Measurements from ENCODE around the gene OSBPL10.
"Not testable (repeated sequence)": the region's sequence is repeated elsewhere in the genome, so short reads cannot be mapped to it uniquely, and the experiment has no call there.

Gene OSBPL10

GRCh38 chr3:31862666-31863279 is 118.3 kb downstream of the OSBPL10 start:
- no peak overlapping the region for H3K4me3 ChIP-seq (ENCODE audit: low read length)
- WGBS (ENCODE audit: insufficient coverage, insufficient read length) = no CpG with 5 or more reads among the region's 2 CpGs
- H3K4me1 ChIP-seq (ENCODE audit: control insufficient read depth, insufficient read depth, low read length) = peaks cover 3% of the 10 kb centered on the region
- H3K27ac ChIP-seq (ENCODE audit: low read length) = no peak overlapping the region
- H3K36me3 ChIP-seq (ENCODE audit: control insufficient read depth, insufficient read depth, low read length) = peaks cover 4% of the 10 kb centered on the region; the same call in 1 of the 2 replicates
- H3K27me3 ChIP-seq (ENCODE audit: control insufficient read depth, insufficient read depth, low read length) = no peaks in the 10 kb centered on the region
- H3K9me3 ChIP-seq (ENCODE audit: control insufficient read depth, insufficient read depth, low read length) = peaks cover 1% of the 10 kb centered on the region; the same call in 1 of the 2 replicates
- DNase-seq (ENCODE audit: low read depth, low spot score) = no peak

- Histone ChIP-seq H3K4me1 (ENCODE audit: control insufficient read depth, insufficient read depth, low read length) (peaks cover 2% of the 10 kb centered on the region; the same call in 1 of the 2 replicates), H3K27me3 (ENCODE audit: control insufficient read depth, insufficient read depth, low read length) (no peaks in the 10 kb centered on the region), H3K27ac (ENCODE audit: low read length) (no peak overlapping the region), H3K9me3 (ENCODE audit: control insufficient read depth, insufficient read depth, low read length) (peaks cover 1% of the 10 kb centered on the region; the same call in 1 of the 2 replicates), H3K36me3 (ENCODE audit: control insufficient read depth, insufficient read depth, low read length) (peaks cover 4% of the 10 kb centered on the region; the same call in 1 of the 2 replicates), H3K4me3 (ENCODE audit: low read length) (no peak overlapping the region)
- WGBS (ENCODE audit: insufficient coverage, insufficient read length) = 100% methylated on average over 1 of the region's 5 CpGs
- DNase-seq (ENCODE audit: low read depth, low spot score) = no peak
These were observed 119.2 kb downstream of the OSBPL10 start for GRCh38 chr3:31861826-31862225.

- DNase-seq (ENCODE audit: low read depth, low spot score); H3K27me3 ChIP-seq (ENCODE audit: control insufficient read depth, insufficient read depth, low read length); H3K9me3 ChIP-seq (ENCODE audit: control insufficient read depth, insufficient read depth, low read length); H3K27ac ChIP-seq (ENCODE audit: low read length); H3K36me3 ChIP-seq (ENCODE audit: control insufficient read depth, insufficient read depth, low read length); H3K4me3 ChIP-seq (ENCODE audit: low read length); H3K4me1 ChIP-seq (ENCODE audit: control insufficient read depth, insufficient read depth, low read length): not testable (repeated sequence)
- WGBS (ENCODE audit: insufficient coverage, insufficient read length) = no CpG with 5 or more reads among the region's 4 CpGs
These were observed 120.4 kb downstream of the OSBPL10 start for GRCh38 chr3:31860642-31861041.

- Histone ChIP-seq H3K4me1 (ENCODE audit: control insufficient read depth, insufficient read depth, low read length) (no peaks in the 10 kb centered on the region; the same call in 1 of the 2 replicates), H3K27me3 (ENCODE audit: control insufficient read depth, insufficient read depth, low read length) (no peaks in the 10 kb centered on the region), H3K27ac (ENCODE audit: low read length) (no peak overlapping the region), H3K9me3 (ENCODE audit: control insufficient read depth, insufficient read depth, low read length) (no peaks in the 10 kb centered on the region), H3K4me3 (ENCODE audit: low read length) (no peak overlapping the region), H3K36me3 (ENCODE audit: control insufficient read depth, insufficient read depth, low read length) (no peaks in the 10 kb centered on the region; the same call in 1 of the 2 replicates)
- WGBS (ENCODE audit: insufficient coverage, insufficient read length) = no CpG with 5 or more reads among the region's 6 CpGs
- DNase-seq (ENCODE audit: low read depth, low spot score) = no peak
These were observed 121.8 kb downstream of the OSBPL10 start for GRCh38 chr3:31859245-31859644.

GRCh38 chr3:31858439-31858838 is 122.6 kb downstream of the OSBPL10 start:
- DNase-seq (ENCODE audit: low read depth, low spot score) = no peak
- Histone ChIP-seq H3K27me3 (ENCODE audit: control insufficient read depth, insufficient read depth, low read length) (no peaks in the 10 kb centered on the region), H3K9me3 (ENCODE audit: control insufficient read depth, insufficient read depth, low read length) (no peaks in the 10 kb centered on the region), H3K4me3 (ENCODE audit: low read length) (no peak overlapping the region), H3K36me3 (ENCODE audit: control insufficient read depth, insufficient read depth, low read length) (no peaks in the 10 kb centered on the region; the same call in 1 of the 2 replicates), H3K27ac (ENCODE audit: low read length) (no peak overlapping the region), H3K4me1 (ENCODE audit: control insufficient read depth, insufficient read depth, low read length) (peaks cover 1% of the 10 kb centered on the region; the same call in 1 of the 2 replicates)
- no CpG with 5 or more reads among the region's 3 CpGs for WGBS (ENCODE audit: insufficient coverage, insufficient read length)

- Histone ChIP-seq H3K4me3 (ENCODE audit: low read length) (no peak overlapping the region), H3K9me3 (ENCODE audit: control insufficient read depth, insufficient read depth, low read length) (no peaks in the 10 kb centered on the region), H3K4me1 (ENCODE audit: control insufficient read depth, insufficient read depth, low read length) (peaks cover 8% of the 10 kb centered on the region), H3K36me3 (ENCODE audit: control insufficient read depth, insufficient read depth, low read length) (peaks cover 2% of the 10 kb centered on the region; the same call in 1 of the 2 replicates), H3K27ac (ENCODE audit: low read length) (no peak overlapping the region), H3K27me3 (ENCODE audit: control insufficient read depth, insufficient read depth, low read length) (no peaks in the 10 kb centered on the region)
- DNase-seq (ENCODE audit: low read depth, low spot score) = no peak
- no CpG with 5 or more reads among the region's 3 CpGs for WGBS (ENCODE audit: insufficient coverage, insufficient read length)
These were observed 127.5 kb downstream of the OSBPL10 start for GRCh38 chr3:31853580-31853979.

- H3K9me3 ChIP-seq (ENCODE audit: control insufficient read depth, insufficient read depth, low read length) = no peaks in the 10 kb centered on the region
- H3K27ac ChIP-seq (ENCODE audit: low read length) = no peak overlapping the region
- no peak overlapping the region for H3K4me3 ChIP-seq (ENCODE audit: low read length)
- no CpG with 5 or more reads among the region's 10 CpGs for WGBS (ENCODE audit: insufficient coverage, insufficient read length)
- no peak for DNase-seq (ENCODE audit: low read depth, low spot score)
- peaks cover 8% of the 10 kb centered on the region; the same call in 1 of the 2 replicates for H3K4me1 ChIP-seq (ENCODE audit: control insufficient read depth, insufficient read depth, low read length)
- peaks cover 2% of the 10 kb centered on the region; the same call in 1 of the 2 replicates for H3K36me3 ChIP-seq (ENCODE audit: control insufficient read depth, insufficient read depth, low read length)
- no peaks in the 10 kb centered on the region for H3K27me3 ChIP-seq (ENCODE audit: control insufficient read depth, insufficient read depth, low read length)
These were observed 129.8 kb downstream of the OSBPL10 start for GRCh38 chr3:31851278-31851677.

GRCh38 chr3:31848911-31849310 is 132.2 kb downstream of the OSBPL10 start:
- DNase-seq (ENCODE audit: low read depth, low spot score) = no peak
- Histone ChIP-seq H3K4me1 (ENCODE audit: control insufficient read depth, insufficient read depth, low read length) (peaks cover 8% of the 10 kb centered on the region; the same call in 1 of the 2 replicates), H3K9me3 (ENCODE audit: control insufficient read depth, insufficient read depth, low read length) (no peaks in the 10 kb centered on the region), H3K27me3 (ENCODE audit: control insufficient read depth, insufficient read depth, low read length) (no peaks in the 10 kb centered on the region), H3K4me3 (ENCODE audit: low read length) (no peak overlapping the region), H3K36me3 (ENCODE audit: control insufficient read depth, insufficient read depth, low read length) (0 out of 2 replicates have a peak, but pooled peaks cover 2% of the 10 kb centered on the region), H3K27ac (ENCODE audit: low read length) (no peak overlapping the region)

- no CpG with 5 or more reads among the region's 6 CpGs for WGBS (ENCODE audit: insufficient coverage, insufficient read length)
- Histone ChIP-seq H3K4me1 (ENCODE audit: control insufficient read depth, insufficient read depth, low read length) (peaks cover 7% of the 10 kb centered on the region; the same call in 1 of the 2 replicates), H3K27ac (ENCODE audit: low read length) (no peak overlapping the region), H3K36me3 (ENCODE audit: control insufficient read depth, insufficient read depth, low read length) (0 out of 2 replicates have a peak, but pooled peaks cover 2% of the 10 kb centered on the region), H3K27me3 (ENCODE audit: control insufficient read depth, insufficient read depth, low read length) (no peaks in the 10 kb centered on the region), H3K9me3 (ENCODE audit: control insufficient read depth, insufficient read depth, low read length) (no peaks in the 10 kb centered on the region), H3K4me3 (ENCODE audit: low read length) (no peak overlapping the region)
- DNase-seq (ENCODE audit: low read depth, low spot score) = no peak
These were observed 132.8 kb downstream of the OSBPL10 start for GRCh38 chr3:31848163-31848818.

- H3K27ac ChIP-seq (ENCODE audit: low read length) = no peak overlapping the region
- H3K9me3 ChIP-seq (ENCODE audit: control insufficient read depth, insufficient read depth, low read length) = no peaks in the 10 kb centered on the region
- peaks cover 12% of the 10 kb centered on the region for H3K4me1 ChIP-seq (ENCODE audit: control insufficient read depth, insufficient read depth, low read length)
- WGBS (ENCODE audit: insufficient coverage, insufficient read length) = no CpG with 5 or more reads among the region's 6 CpGs
- H3K4me3 ChIP-seq (ENCODE audit: low read length) = no peak overlapping the region
- H3K27me3 ChIP-seq (ENCODE audit: control insufficient read depth, insufficient read depth, low read length) = no peaks in the 10 kb centered on the region
- no peak for DNase-seq (ENCODE audit: low read depth, low spot score)
- H3K36me3 ChIP-seq (ENCODE audit: control insufficient read depth, insufficient read depth, low read length) = 0 out of 2 replicates have a peak, but pooled peaks cover 2% of the 10 kb centered on the region
These were observed 133.3 kb downstream of the OSBPL10 start for GRCh38 chr3:31847760-31848159.

All from iPS DF 6.9 (cell line).